Mucosa of gallbladder (tissue), 1 donor: ENCODE results near the gene PARG. TPM values are rescaled to one million over a fixed set of nuclear protein-coding genes. Genes with fewer than 3 reads are reported as not detected.
"Not testable (repeated sequence)": the region's sequence is repeated elsewhere in the genome, so short reads cannot be mapped to it uniquely, and the experiment has no call there.

Experiments used
- DNase-seq: peaks from one replicate; pipeline ENCODE4 v3.0.0-alpha.2; 2020; ENCODE audit warnings: low spot score
- total RNA-seq: library from RNA; stranded (reverse); gene quantifications from one replicate; pipeline ENCODE4 v1.2.1, GENCODE V29; 2021
- donor health status: DM: no; HTN: no; CAD: no.

Gene PARG
- total RNA-seq: 31.7 TPM

GRCh38 chr10:49941447-49942338 lies at the start of gene PARG, which contains the start of gene TIMM23B:
Gene PARG (minus strand): TSS chr10:49942027. CDS start chr10:49941725, 302 bp downstream.
Gene TIMM23B (plus strand): TSS chr10:49942053. CDS start chr10:49942195, 142 bp downstream.
- DNase-seq: peak; percentile 82

GRCh38 chr10:49988376-49988775 lies 46.5 kb upstream of the PARG start, which contains the start of gene AGAP6:
Gene AGAP6 (plus strand): TSS chr10:49988406. CDS start chr10:49988716, 310 bp downstream.
- not testable (repeated sequence) for DNase-seq

- not testable (repeated sequence) for DNase-seq
Measured at GRCh38 chr10:49987207-49987606, 45.4 kb upstream of the PARG start.

- not testable (repeated sequence) for DNase-seq
Measured at GRCh38 chr10:49977756-49978155, 35.9 kb upstream of the PARG start.

GRCh38 chr10:49972094-49972493 lies 30.3 kb upstream of the PARG start:
- DNase-seq: not testable (repeated sequence)

- DNase-seq: not testable (repeated sequence)
Measured at GRCh38 chr10:49971466-49971865, 29.6 kb upstream of the PARG start.

- DNase-seq: not testable (repeated sequence)
Measured at GRCh38 chr10:49970331-49970857, 28.6 kb upstream of the PARG start.

- not testable (repeated sequence) for DNase-seq
Measured at GRCh38 chr10:49953122-49953521, 11.3 kb upstream of the PARG start.

- not testable (repeated sequence) for DNase-seq
Measured at GRCh38 chr10:49952006-49952405, 10.2 kb upstream of the PARG start.

- DNase-seq: not testable (repeated sequence)
Measured at GRCh38 chr10:49948737-49949136, 6.9 kb upstream of the PARG start.

GRCh38 chr10:49948142-49948541 lies 6.3 kb upstream of the PARG start:
- not testable (repeated sequence) for DNase-seq

- not testable (repeated sequence) for DNase-seq
Measured at GRCh38 chr10:49943607-49944006, 1.8 kb upstream of the PARG start.

GRCh38 chr10:49942339-49942705 lies 495 bp upstream of the PARG start:
- not testable (repeated sequence) for DNase-seq

- DNase-seq: not testable (repeated sequence)
Measured at GRCh38 chr10:49931959-49932728, 9.7 kb downstream of the PARG start.

GRCh38 chr10:49931276-49931675 lies 10.6 kb downstream of the PARG start:
- DNase-seq: not testable (repeated sequence)

GRCh38 chr10:49923572-49923971 lies 18.3 kb downstream of the PARG start:
- not testable (repeated sequence) for DNase-seq

- DNase-seq: not testable (repeated sequence)
Measured at GRCh38 chr10:49922041-49922440, 19.8 kb downstream of the PARG start.

GRCh38 chr10:49917927-49918326 lies 23.9 kb downstream of the PARG start:
- DNase-seq: not testable (repeated sequence)

- not testable (repeated sequence) for DNase-seq
Measured at GRCh38 chr10:49916451-49916850, 25.4 kb downstream of the PARG start.

GRCh38 chr10:49910295-49910694 lies 31.5 kb downstream of the PARG start:
- not testable (repeated sequence) for DNase-seq

GRCh38 chr10:49908290-49909080 lies 33.3 kb downstream of the PARG start:
- DNase-seq: not testable (repeated sequence)
